ENCODE results near the gene ROR2.

Gene ROR2

GRCh38 chr9:91948597-91949391, 1.2 kb downstream of the ROR2 start:
- DNase-seq: no peak

GRCh38 chr9:91948101-91948596, 1.9 kb downstream of the ROR2 start:
- DNase-seq: no peak

- DNase-seq: no peak
These were observed 3.2 kb downstream of the ROR2 start for GRCh38 chr9:91946653-91947488.

- no peak for DNase-seq
These were observed 3.8 kb downstream of the ROR2 start for GRCh38 chr9:91946196-91946595.

GRCh38 chr9:91945277-91946085, 4.5 kb downstream of the ROR2 start:
- DNase-seq: no peak

- no peak for DNase-seq
These were observed 5.3 kb downstream of the ROR2 start for GRCh38 chr9:91944711-91945110.

- DNase-seq: no peak
These were observed 6.3 kb downstream of the ROR2 start for GRCh38 chr9:91943478-91944470.

GRCh38 chr9:91942201-91942600, 7.8 kb downstream of the ROR2 start:
- no peak for DNase-seq

GRCh38 chr9:91939978-91940377, 10.1 kb downstream of the ROR2 start:
- no peak for DNase-seq

GRCh38 chr9:91937727-91938126, 12.3 kb downstream of the ROR2 start:
- DNase-seq: no peak

- DNase-seq: no peak
These were observed 13.0 kb downstream of the ROR2 start for GRCh38 chr9:91937056-91937455.

GRCh38 chr9:91935805-91936514, 14.1 kb downstream of the ROR2 start:
- DNase-seq: no peak

GRCh38 chr9:91935066-91935749, 14.8 kb downstream of the ROR2 start:
- no peak for DNase-seq

GRCh38 chr9:91934654-91935053, 15.4 kb downstream of the ROR2 start:
- no peak for DNase-seq

GRCh38 chr9:91933556-91934352, 16.3 kb downstream of the ROR2 start:
- DNase-seq: no peak

GRCh38 chr9:91930475-91930874, 19.6 kb downstream of the ROR2 start:
- DNase-seq: no peak

GRCh38 chr9:91929331-91929730, 20.7 kb downstream of the ROR2 start:
- DNase-seq: no peak

- DNase-seq: no peak
These were observed 22.0 kb downstream of the ROR2 start for GRCh38 chr9:91927922-91928510.

GRCh38 chr9:91924090-91924489, 25.9 kb downstream of the ROR2 start:
- no peak for DNase-seq
